Ovary (tissue), 9 donors: ENCODE results near the gene CSNK2A1. TPM values are rescaled to one million over a fixed set of nuclear protein-coding genes. Genes with fewer than 3 reads are reported as not detected.
A peak's percentile ranks its signal among the peaks of the same experiment; 100 is the strongest.

Experiments
- DNase-seq, 5 donors: peaks; one replicate each; pipeline ENCODE4 v3.0.0-alpha.2; 2019 to 2020
- H3K27ac ChIP-seq, 2 donors: fragments of 200-600 bp; one replicate each; pipeline versions ENCODE4 v1.5.1 to v1.8.0; 2019 to 2022
- H3K27me3 ChIP-seq: fragments of 200-600 bp; one replicate; pipeline ENCODE4 v1.8.0; 2022
- H3K36me3 ChIP-seq: fragments of 200-600 bp; sonication (generic); one replicate; pipeline ENCODE4 v1.5.1; 2019
- H3K4me1 ChIP-seq: one replicate; pipeline ENCODE4 v1.8.1; 2013; ENCODE audit warnings: mild to moderate bottlenecking, moderate library complexity; ENCODE audit not compliant: insufficient read depth
- H3K4me3 ChIP-seq: fragments of 200-600 bp; sonication (generic); one replicate; pipeline ENCODE4 v1.5.1; 2017
- H3K9me3 ChIP-seq, 2 donors: fragments of 200-600 bp in 1 of 2; sonication (generic) in 1 of 2; one replicate each; pipeline versions ENCODE4 v1.5.1 to v1.8.1; 2013 to 2019; ENCODE audit warnings: mild to moderate bottlenecking in 1 of 2, moderate library complexity in 1 of 2
- CTCF ChIP-seq, 3 donors: fragments of 450-650 bp in 2 of 3; fragments of 200-600 bp in 1 of 3; IDR thresholded peaks; one replicate each; pipeline versions ENCODE4 v1.5.1 to v1.8.0; 2016 to 2022; ENCODE audit warnings: antibody characterized with exemption in 3 of 3, mild to moderate bottlenecking in 1 of 3
- EP300 ChIP-seq: sonication (generic); formaldehyde crosslinking; IDR thresholded peaks from one replicate; pipeline ENCODE4 v1.6.1; 2017; ENCODE audit warnings: antibody characterized with exemption
- POLR2A ChIP-seq: fragments of 450-650 bp; IDR thresholded peaks from one replicate; pipeline ENCODE4 v1.6.1; 2017; ENCODE audit warnings: antibody characterized with exemption, mild to moderate bottlenecking, moderate library complexity
- WGBS, 3 donors: extraction: QIAGEN DNeasy Blood & Tissue Kit in 1 of 3; methylation state at CpG; one replicate each; pipeline versions ENCODE4 v1.1.5 to v1.1.7; 2013 to 2017; 5-methylcytosine and 5-hydroxymethylcytosine counted together
- intact Hi-C, 4 donors: fragments of 100-400 bp; cut with DNase I; formaldehyde crosslinking; loops; one replicate each; pipeline versions ENCODE4 v1.11.0 to v1.15.1; 2022 to 2023
- polyA plus RNA-seq, 2 donors: library from polyadenylated mRNA; stranded (reverse); fragments of 200-250 nt in 1 of 2; fragments of 350-450 nt in 1 of 2; fragmentation: Illumina TruSeq in 1 of 2; extraction: RNeasy Lipid Tissue Mini Kit (QIAGEN cat#74804) in 1 of 2; gene quantifications; one replicate each; pipeline ENCODE4 v1.2.3, GENCODE V29; 2013 to 2014
- total RNA-seq, 7 donors: library from RNA; depleted of rRNA in 2 of 7; stranded (reverse); fragments of >200 nt in 2 of 7; fragmentation: NEBNext Ultra II Directional in 3 of 7; extraction: Animal tissue kit (Norgen Biotek cat#: 25700) in 3 of 7; gene quantifications; one replicate each; pipeline versions ENCODE4 v1.1.0 to v1.2.4, GENCODE V29; 2016 to 2023
- donor health status: DM: no; HTN: no; CAD: no; lungs with moderate emphysema.
- donor health status: DM: no; HTN: no; CAD: no.
- donor health status: Bipolar disorder and iron deficiency.
- donor health status: DM: yes; HTN: yes; CAD: no.
- donor health status: DM: no; HTN: no; CAD: no.
- donor health status: DM: yes; HTN: yes; CAD: no.

CSNK2A1 gene
- total and polyA plus RNA-seq, 9 donors, result 35.8 to 145 (median 95.7) TPM

- 87 to 95% (median 91%) methylated on average over 1 of the region's 1 CpG for WGBS, 3 donors
- TF ChIP-seq CTCF (IDR thresholded peaks at IDR 0.05), result no peak
- no peak for TF ChIP-seq POLR2A
- no peak for TF ChIP-seq EP300
These were observed 3.8 kb upstream of the CSNK2A1 start for GRCh38 chr20:547394-547793.

GRCh38 chr20:546353-546752 is 2.8 kb upstream of the CSNK2A1 start:
- Histone ChIP-seq H3K27ac (no peak overlapping the region), H3K36me3 (no peaks in the 10 kb centered on the region), H3K4me1 (peaks cover 6% of the 10 kb centered on the region), H3K27me3 (no peaks in the 10 kb centered on the region), H3K9me3 (no peaks in the 10 kb centered on the region), H3K4me3 (no peak overlapping the region)
- WGBS, 3 donors, result 77 to 83% (median 79%) methylated on average over 3 of the region's 3 CpGs
- intact Hi-C loops, result no loop called here
- DNase-seq, result no peak
- TF ChIP-seq EP300 (no peak), POLR2A (no peak), CTCF (IDR thresholded peaks at IDR 0.05) (no peak)

More at GRCh38 chr20:547394-547793, 3.8 kb upstream of the CSNK2A1 start:
- no peak overlapping the region for H3K4me3 ChIP-seq
- H3K36me3 ChIP-seq, result no peaks in the 10 kb centered on the region
- H3K4me1 ChIP-seq, result peaks cover 3% of the 10 kb centered on the region
- intact Hi-C loops, result no loop called here
- H3K27me3 ChIP-seq, result no peaks in the 10 kb centered on the region
- DNase-seq, result no peak
- no peaks in the 10 kb centered on the region for H3K9me3 ChIP-seq
- no peak overlapping the region for H3K27ac ChIP-seq

- intact Hi-C loops, result no loop called here
- WGBS, 3 donors, result 25 to 34% (median 31%) methylated on average over 6 of the region's 6 CpGs
These were observed 649 bp upstream of the CSNK2A1 start for GRCh38 chr20:544153-544725.

GRCh38 chr20:542777-543368 is 717 bp downstream of the CSNK2A1 start:
- H3K4me1 ChIP-seq, result peaks cover 9% of the 10 kb centered on the region
- no peaks in the 10 kb centered on the region for H3K27me3 ChIP-seq
- 1 to 4% (median 2%) methylated on average over 12 of the region's 12 CpGs for WGBS, 3 donors
- peak overlapping the region; percentile 73 to 92 for H3K27ac ChIP-seq
- H3K4me3 ChIP-seq, result peak overlapping the region; percentile 100
- no peaks in the 10 kb centered on the region for H3K9me3 ChIP-seq
- no peaks in the 10 kb centered on the region for H3K36me3 ChIP-seq
- intact Hi-C loops, result no loop called here
- DNase-seq, result peak in 3 of 5 donors; percentile 26 to 61 (median 54)
- TF ChIP-seq EP300, result no peak
- no peak for TF ChIP-seq CTCF (IDR thresholded peaks at IDR 0.05)
- TF ChIP-seq POLR2A, result no peak

More at GRCh38 chr20:544153-544725, 649 bp upstream of the CSNK2A1 start:
- H3K9me3 ChIP-seq, result no peaks in the 10 kb centered on the region
- peaks cover 9% of the 10 kb centered on the region for H3K4me1 ChIP-seq
- H3K27ac ChIP-seq, result peak overlapping the region in 1 of 2 donors; percentile 92
- DNase-seq, result no peak
- TF ChIP-seq CTCF (IDR thresholded peaks at IDR 0.05) (no peak), POLR2A (no peak), EP300 (no peak)
- H3K4me3 ChIP-seq, result no peak overlapping the region
- no peaks in the 10 kb centered on the region for H3K36me3 ChIP-seq
- no peaks in the 10 kb centered on the region for H3K27me3 ChIP-seq
